ENCODE data around the gene TRERF1.

DNA sequence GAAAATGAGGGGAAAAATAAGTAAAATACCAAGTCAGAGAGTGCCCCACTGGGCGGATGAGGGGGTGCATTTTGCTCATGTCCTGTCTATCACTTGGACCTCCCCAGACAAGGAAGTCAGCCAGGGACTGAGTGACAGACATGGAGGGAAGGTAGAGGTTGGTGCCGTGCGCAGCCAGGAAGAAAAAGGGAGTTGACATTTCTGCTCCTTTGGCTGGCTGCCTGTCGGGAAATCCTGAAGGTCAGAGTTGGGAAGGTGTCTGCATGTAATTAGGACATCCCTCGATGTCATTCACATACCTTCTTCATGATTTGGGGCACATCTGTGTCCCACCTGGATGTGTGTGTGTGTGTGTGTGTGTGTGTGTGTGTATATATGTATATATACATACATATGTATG lies 269.6 kb downstream of the TRERF1 start:
- TF ChIP-seq, protein P1, sequence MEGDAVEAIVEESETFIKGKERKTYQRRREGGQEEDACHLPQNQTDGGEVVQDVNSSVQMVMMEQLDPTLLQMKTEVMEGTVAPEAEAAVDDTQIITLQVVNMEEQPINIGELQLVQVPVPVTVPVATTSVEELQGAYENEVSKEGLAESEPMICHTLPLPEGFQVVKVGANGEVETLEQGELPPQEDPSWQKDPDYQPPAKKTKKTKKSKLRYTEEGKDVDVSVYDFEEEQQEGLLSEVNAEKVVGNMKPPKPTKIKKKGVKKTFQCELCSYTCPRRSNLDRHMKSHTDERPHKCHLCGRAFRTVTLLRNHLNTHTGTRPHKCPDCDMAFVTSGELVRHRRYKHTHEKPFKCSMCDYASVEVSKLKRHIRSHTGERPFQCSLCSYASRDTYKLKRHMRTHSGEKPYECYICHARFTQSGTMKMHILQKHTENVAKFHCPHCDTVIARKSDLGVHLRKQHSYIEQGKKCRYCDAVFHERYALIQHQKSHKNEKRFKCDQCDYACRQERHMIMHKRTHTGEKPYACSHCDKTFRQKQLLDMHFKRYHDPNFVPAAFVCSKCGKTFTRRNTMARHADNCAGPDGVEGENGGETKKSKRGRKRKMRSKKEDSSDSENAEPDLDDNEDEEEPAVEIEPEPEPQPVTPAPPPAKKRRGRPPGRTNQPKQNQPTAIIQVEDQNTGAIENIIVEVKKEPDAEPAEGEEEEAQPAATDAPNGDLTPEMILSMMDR (IDR thresholded peaks at IDR 0.05): no peak
- no peak for TF ChIP-seq POLR2A (IDR thresholded peaks at IDR 0.05)

All from thyroid gland (tissue), 4 donors.